Effector memory CD8-positive, alpha-beta T cell (primary cell): Measurements from ENCODE around the gene PEX26.
"Not testable (repeated sequence)": the region's sequence is repeated elsewhere in the genome, so short reads cannot be mapped to it uniquely, and the experiment has no call there.

Experiments
- ATAC-seq: fragments of 150-1000 bp; cut with Tn5 transposase; replicated peaks from 2 replicates; pipeline ENCODE4 v1.10.0; 2021; ENCODE audit warnings: mild to moderate bottlenecking, moderate library complexity
- DNase-seq, 3 experiments: peaks; one replicate each; pipeline ENCODE4 v3.0.0; 2021
- H3K27ac Mint-ChIP-seq, 2 donors: one replicate each; pipeline ENCODE4 v1.8.0; 2022; ENCODE audit warnings: mild to moderate bottlenecking in 2 of 2, mixed read lengths in 2 of 2, moderate library complexity in 2 of 2
- H3K27me3 Mint-ChIP-seq, 2 donors: one replicate each; pipeline ENCODE4 v1.8.0; 2022; ENCODE audit warnings: mixed read lengths in 2 of 2
- H3K36me3 Mint-ChIP-seq: one replicate; pipeline ENCODE4 v1.8.0; 2022; ENCODE audit warnings: mild to moderate bottlenecking, moderate library complexity, mixed read lengths; ENCODE audit not compliant: insufficient read depth
- H3K4me1 Mint-ChIP-seq, 2 donors: one replicate each; pipeline ENCODE4 v1.8.0; 2022; ENCODE audit warnings: low read depth in 2 of 2, mixed read lengths in 2 of 2
- H3K4me3 Mint-ChIP-seq, 2 donors: one replicate each; pipeline ENCODE4 v1.8.0; 2022; ENCODE audit warnings: mild to moderate bottlenecking in 2 of 2, mixed read lengths in 2 of 2, moderate library complexity in 2 of 2
- H3K9me3 Mint-ChIP-seq, 2 donors: one replicate each; pipeline ENCODE4 v1.8.0; 2022; ENCODE audit warnings: mixed read lengths in 2 of 2

PEX26 gene

GRCh38 chr22:18114976-18115652 lies 37.3 kb downstream of the PEX26 start:
- Mint-ChIP-seq H3K27me3 (peaks cover 9 to 18% of the 10 kb centered on the region in 2 donors), H3K9me3 (no peaks in the 10 kb centered on the region), H3K4me1 (peaks cover 13 to 24% of the 10 kb centered on the region in 2 donors), H3K4me3 (no peak overlapping the region), H3K36me3 (no peaks in the 10 kb centered on the region), H3K27ac (no peak overlapping the region)
- ATAC-seq (no peak), DNase-seq (no peak)

- peaks cover 3 to 10% of the 10 kb centered on the region in 2 donors for H3K27me3 Mint-ChIP-seq
- no peak for DNase-seq
- ATAC-seq: no peak
Measured at GRCh38 chr22:18115906-18116371, 38.1 kb downstream of the PEX26 start.

DNA sequence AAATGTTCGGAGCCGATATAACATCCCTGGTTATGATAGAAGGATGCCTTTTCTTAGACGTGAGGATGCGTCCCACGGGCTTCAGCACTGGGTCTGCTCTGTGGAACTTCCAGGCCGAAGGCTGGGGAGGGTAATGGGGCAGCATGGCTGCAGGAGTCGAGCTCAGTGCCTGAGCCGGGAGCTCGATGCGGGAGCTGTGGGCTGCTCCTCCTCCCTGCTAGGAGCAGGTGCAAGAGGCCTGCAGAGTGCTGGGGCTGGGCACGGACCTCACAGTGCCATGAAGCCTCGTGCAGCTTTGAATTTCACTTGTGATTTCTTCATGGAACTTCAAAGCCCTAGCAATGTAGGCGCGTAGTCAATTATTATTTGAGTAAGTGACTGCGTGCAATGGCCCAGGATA lies 38.8 kb downstream of the PEX26 start:
- DNase-seq: no peak
- Mint-ChIP-seq H3K4me1 (peaks cover 11 to 22% of the 10 kb centered on the region in 2 donors), H3K36me3 (no peaks in the 10 kb centered on the region), H3K27ac (no peak overlapping the region), H3K4me3 (no peak overlapping the region), H3K27me3 (peaks cover 0 to 3% of the 10 kb centered on the region in 2 donors), H3K9me3 (no peaks in the 10 kb centered on the region)
- ATAC-seq: no peak

More at GRCh38 chr22:18115906-18116371, 38.1 kb downstream of the PEX26 start:
- Mint-ChIP-seq H3K36me3 (no peaks in the 10 kb centered on the region), H3K27ac (peak overlapping the region in 1 of 2 donors; percentile 22), H3K9me3 (no peaks in the 10 kb centered on the region), H3K4me3 (no peak overlapping the region), H3K4me1 (peaks cover 11 to 22% of the 10 kb centered on the region in 2 donors)

- H3K27me3 Mint-ChIP-seq: no peaks in the 10 kb centered on the region
- ATAC-seq: no peak
- no peaks in the 10 kb centered on the region for H3K36me3 Mint-ChIP-seq
- H3K4me1 Mint-ChIP-seq: peaks cover 11 to 22% of the 10 kb centered on the region in 2 donors
- no peaks in the 10 kb centered on the region for H3K9me3 Mint-ChIP-seq
- no peak overlapping the region for H3K4me3 Mint-ChIP-seq
- no peak overlapping the region for H3K27ac Mint-ChIP-seq
- no peak for DNase-seq
Measured at GRCh38 chr22:18118345-18118915, 40.6 kb downstream of the PEX26 start.

DNA sequence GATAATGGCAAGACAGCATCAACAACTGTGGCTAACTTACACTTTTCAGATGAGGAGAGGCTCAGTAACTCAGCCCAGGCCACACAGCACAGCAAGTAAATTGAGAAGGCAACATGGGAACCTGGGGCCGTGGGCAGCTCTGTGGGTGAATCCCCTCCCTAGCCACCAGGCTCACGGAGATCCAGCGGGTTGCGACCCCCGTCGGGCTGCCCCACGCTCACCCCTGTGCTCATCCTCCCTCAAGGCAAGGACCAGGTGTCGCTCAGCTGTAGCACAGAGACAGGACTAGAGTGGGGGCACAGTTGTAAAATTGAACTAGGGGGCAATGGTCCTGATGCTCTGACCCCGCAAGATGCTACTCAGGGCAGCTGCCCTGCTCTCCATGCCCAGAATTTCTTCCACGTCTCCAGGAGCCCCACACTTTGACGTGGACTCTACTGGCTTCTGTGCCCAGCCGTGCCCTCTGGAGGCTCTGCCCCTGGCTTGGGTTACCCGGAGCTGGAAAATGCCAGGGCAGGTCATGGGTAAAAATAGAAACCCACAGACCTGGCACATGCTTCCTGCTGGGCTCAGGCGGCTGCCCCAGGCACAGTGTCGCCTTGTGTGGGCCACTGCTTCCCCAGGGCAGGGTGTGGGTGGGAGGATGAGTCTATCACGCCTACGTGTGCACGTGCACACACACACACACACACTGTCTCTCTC lies 41.8 kb downstream of the PEX26 start:
- Mint-ChIP-seq H3K27ac (no peak overlapping the region), H3K27me3 (no peaks in the 10 kb centered on the region), H3K4me1 (peaks cover under 1 to 11% of the 10 kb centered on the region in 2 donors), H3K9me3 (no peaks in the 10 kb centered on the region), H3K36me3 (no peaks in the 10 kb centered on the region), H3K4me3 (no peak overlapping the region)
- DNase-seq: no peak
- ATAC-seq: no peak

DNA sequence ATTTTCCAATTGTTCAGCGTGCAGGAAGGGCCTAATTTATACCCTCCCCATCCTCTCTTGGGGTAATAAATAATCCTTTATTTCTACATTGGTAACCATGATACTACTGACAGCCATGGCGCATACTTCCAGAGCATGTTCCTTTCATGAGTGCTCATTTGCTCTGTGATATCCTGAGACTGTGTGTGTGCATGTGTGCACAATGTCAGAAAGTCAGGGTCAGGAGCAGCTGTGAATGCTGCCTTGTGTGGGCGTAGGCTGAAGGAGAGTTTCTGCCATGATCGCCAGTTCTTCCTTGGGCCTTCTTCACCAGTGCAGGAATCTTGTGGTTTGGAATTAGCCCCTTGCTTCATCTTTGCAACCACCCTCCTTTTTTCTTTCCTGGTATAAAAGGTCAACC lies 43.1 kb downstream of the PEX26 start:
- Mint-ChIP-seq H3K27ac (no peak overlapping the region), H3K36me3 (no peaks in the 10 kb centered on the region), H3K27me3 (no peaks in the 10 kb centered on the region), H3K9me3 (no peaks in the 10 kb centered on the region), H3K4me3 (no peak overlapping the region), H3K4me1 (peaks cover 0 to 5% of the 10 kb centered on the region in 2 donors)
- DNase-seq (no peak), ATAC-seq (no peak)

GRCh38 chr22:18121506-18121905 lies 43.7 kb downstream of the PEX26 start:
- Mint-ChIP-seq H3K9me3 (no peaks in the 10 kb centered on the region), H3K36me3 (no peaks in the 10 kb centered on the region), H3K27ac (no peak overlapping the region), H3K4me3 (no peak overlapping the region), H3K4me1 (peaks cover 0 to 4% of the 10 kb centered on the region in 2 donors), H3K27me3 (no peaks in the 10 kb centered on the region)
- DNase-seq (no peak), ATAC-seq (no peak)

- no peak overlapping the region for H3K4me3 Mint-ChIP-seq
- H3K4me1 Mint-ChIP-seq: peaks cover 0 to 4% of the 10 kb centered on the region in 2 donors
- no peak for DNase-seq
- no peaks in the 10 kb centered on the region for H3K36me3 Mint-ChIP-seq
- H3K27ac Mint-ChIP-seq: no peak overlapping the region
- no peaks in the 10 kb centered on the region for H3K9me3 Mint-ChIP-seq
- H3K27me3 Mint-ChIP-seq: no peaks in the 10 kb centered on the region
- no peak for ATAC-seq
Measured at GRCh38 chr22:18121954-18122554, 44.3 kb downstream of the PEX26 start.

GRCh38 chr22:18123476-18124025 lies 45.8 kb downstream of the PEX26 start:
- not testable (repeated sequence) for H3K27ac Mint-ChIP-seq, H3K4me3 Mint-ChIP-seq, H3K36me3 Mint-ChIP-seq, H3K9me3 Mint-ChIP-seq, DNase-seq, ATAC-seq, H3K4me1 Mint-ChIP-seq, H3K27me3 Mint-ChIP-seq

- Mint-ChIP-seq H3K4me3 (no peak overlapping the region), H3K27ac (peak overlapping the region in 1 of 2 donors; percentile 15), H3K27me3 (no peaks in the 10 kb centered on the region), H3K4me1 (no peaks in the 10 kb centered on the region), H3K9me3 (no peaks in the 10 kb centered on the region), H3K36me3 (peaks cover 3% of the 10 kb centered on the region)
- no peak for DNase-seq
- ATAC-seq: no peak
Measured at GRCh38 chr22:18126606-18127005, 48.8 kb downstream of the PEX26 start.

DNA sequence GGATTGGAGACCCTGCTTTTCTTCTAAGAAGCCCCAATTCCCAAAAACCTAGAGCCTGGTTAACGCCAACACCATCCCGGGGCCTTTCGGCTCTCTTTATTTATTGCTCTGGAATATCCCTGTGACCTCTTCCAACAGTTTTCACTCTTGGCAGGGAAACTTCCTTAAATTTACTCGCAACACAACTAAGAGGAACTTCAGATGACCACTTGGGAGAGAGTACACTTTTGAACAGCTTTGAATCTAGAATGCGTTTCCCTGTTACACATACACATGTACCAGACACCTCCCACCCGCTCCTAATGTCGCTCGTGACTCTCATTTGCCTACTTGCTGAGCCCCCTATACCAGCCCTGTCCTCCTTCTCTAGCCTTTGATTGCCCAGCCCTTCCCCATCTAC lies 52.2 kb downstream of the PEX26 start:
- Mint-ChIP-seq H3K27me3 (no peaks in the 10 kb centered on the region), H3K4me1 (no peaks in the 10 kb centered on the region), H3K36me3 (peaks cover 3% of the 10 kb centered on the region), H3K9me3 (no peaks in the 10 kb centered on the region), H3K27ac (no peak overlapping the region), H3K4me3 (no peak overlapping the region)
- ATAC-seq (no peak), DNase-seq (no peak)

- ATAC-seq: no peak
- DNase-seq: no peak
- Mint-ChIP-seq H3K9me3 (no peaks in the 10 kb centered on the region), H3K36me3 (peaks cover 3% of the 10 kb centered on the region), H3K4me3 (no peak overlapping the region), H3K27me3 (no peaks in the 10 kb centered on the region), H3K27ac (no peak overlapping the region), H3K4me1 (no peaks in the 10 kb centered on the region)
Measured at GRCh38 chr22:18130699-18131429, 53.1 kb downstream of the PEX26 start.

GRCh38 chr22:18133452-18133851 lies 55.7 kb downstream of the PEX26 start:
- ATAC-seq (no peak), DNase-seq (no peak)
- H3K27me3 Mint-ChIP-seq: no peaks in the 10 kb centered on the region
- H3K9me3 Mint-ChIP-seq: no peaks in the 10 kb centered on the region
- no peak overlapping the region for H3K4me3 Mint-ChIP-seq
- H3K36me3 Mint-ChIP-seq: peaks cover 3% of the 10 kb centered on the region
- no peaks in the 10 kb centered on the region for H3K4me1 Mint-ChIP-seq
- no peak overlapping the region for H3K27ac Mint-ChIP-seq
